Nucleus accumbens (tissue), 56 donors: ENCODE results near the gene NDUFV1.
"Not testable (repeated sequence)": the region's sequence is repeated elsewhere in the genome, so short reads cannot be mapped to it uniquely, and the experiment has no call there.

ENCODE experiments used
- DNase-seq, 56 donors: peaks; one replicate each; lab custom pipeline; 2025; lab: John Stamatoyannopoulos, UW

Gene NDUFV1

GRCh38 chr11:67621928-67622327 lies 15.2 kb downstream of the NDUFV1 start:
- DNase-seq, result not testable (repeated sequence)

GRCh38 chr11:67622905-67623304 lies 16.2 kb downstream of the NDUFV1 start:
- not testable (repeated sequence) for DNase-seq

GRCh38 chr11:67623795-67624194 lies 17.1 kb downstream of the NDUFV1 start:
- not testable (repeated sequence) for DNase-seq

GRCh38 chr11:67626131-67626833 lies 19.5 kb downstream of the NDUFV1 start:
- not testable (repeated sequence) for DNase-seq

- DNase-seq, result no peak
Observed at GRCh38 chr11:67626970-67627369, 20.2 kb downstream of the NDUFV1 start.

- no peak for DNase-seq
Observed at GRCh38 chr11:67627441-67627811, 20.7 kb downstream of the NDUFV1 start.

GRCh38 chr11:67627812-67628624 lies 21.3 kb downstream of the NDUFV1 start:
- DNase-seq, result no peak

- DNase-seq, result peak in 2 of 56 donors; percentile 10 to 38
Observed at GRCh38 chr11:67628710-67629385, 22.1 kb downstream of the NDUFV1 start.

- DNase-seq, result peak in 49 of 56 donors; percentile 15 to 98 (median 59)
Observed at GRCh38 chr11:67629386-67630227, 22.9 kb downstream of the NDUFV1 start, which contains the start of gene NUDT8. Gene NUDT8 (minus strand): TSS chr11:67629937. CDS start chr11:67629911, 26 bp downstream.

- peak; percentile 84 to 100 (median 96) for DNase-seq
Observed at GRCh38 chr11:67630228-67630942, 23.6 kb downstream of the NDUFV1 start.

- DNase-seq, result no peak
Observed at GRCh38 chr11:67630943-67631331, 24.2 kb downstream of the NDUFV1 start.

GRCh38 chr11:67631411-67631810 lies 24.7 kb downstream of the NDUFV1 start:
- DNase-seq, result no peak

- no peak for DNase-seq
Observed at GRCh38 chr11:67631853-67632174, 25.1 kb downstream of the NDUFV1 start.

GRCh38 chr11:67632175-67632981 lies 25.6 kb downstream of the NDUFV1 start:
- DNase-seq, result no peak

- no peak for DNase-seq
Observed at GRCh38 chr11:67632982-67633755, 26.4 kb downstream of the NDUFV1 start.

- no peak for DNase-seq
Observed at GRCh38 chr11:67633758-67634365, 27.1 kb downstream of the NDUFV1 start.

- no peak for DNase-seq
Observed at GRCh38 chr11:67634366-67635230, 27.9 kb downstream of the NDUFV1 start.
